ENCODE data around the gene TNS2. TPM values are rescaled to one million over a fixed set of nuclear protein-coding genes. Genes with fewer than 3 reads are reported as not detected.
A peak's percentile ranks its signal among the peaks of the same experiment; 100 is the strongest.

The TNS2 gene
- total and polyA plus RNA-seq, 2 of the 13 experiments (the other 11 are each of a cell fraction or from before 2014, with no cell fraction given): 8.9 to 20.4 TPM

DNA sequence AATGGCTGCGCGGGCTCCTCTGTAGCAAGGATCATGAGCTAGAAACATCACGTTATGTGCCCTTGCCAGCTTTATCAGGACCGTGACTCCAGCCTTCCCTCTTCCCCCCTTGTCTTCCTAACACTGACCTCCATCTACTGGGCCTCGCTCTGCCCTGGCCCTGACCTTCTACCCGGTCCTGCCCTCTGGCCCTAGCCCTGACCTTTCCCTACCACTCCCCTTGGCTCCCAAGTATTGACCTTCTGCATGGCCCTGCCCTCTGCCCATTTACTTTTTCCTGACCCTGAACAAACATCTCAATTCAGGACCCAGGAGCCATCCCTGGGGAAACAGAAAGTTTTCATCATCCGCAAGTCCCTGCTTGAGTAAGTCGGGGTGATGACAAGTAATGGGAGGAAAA, 55.4 kb downstream of the TNS2 start (continued):
- TF ChIP-seq, protein P1, sequence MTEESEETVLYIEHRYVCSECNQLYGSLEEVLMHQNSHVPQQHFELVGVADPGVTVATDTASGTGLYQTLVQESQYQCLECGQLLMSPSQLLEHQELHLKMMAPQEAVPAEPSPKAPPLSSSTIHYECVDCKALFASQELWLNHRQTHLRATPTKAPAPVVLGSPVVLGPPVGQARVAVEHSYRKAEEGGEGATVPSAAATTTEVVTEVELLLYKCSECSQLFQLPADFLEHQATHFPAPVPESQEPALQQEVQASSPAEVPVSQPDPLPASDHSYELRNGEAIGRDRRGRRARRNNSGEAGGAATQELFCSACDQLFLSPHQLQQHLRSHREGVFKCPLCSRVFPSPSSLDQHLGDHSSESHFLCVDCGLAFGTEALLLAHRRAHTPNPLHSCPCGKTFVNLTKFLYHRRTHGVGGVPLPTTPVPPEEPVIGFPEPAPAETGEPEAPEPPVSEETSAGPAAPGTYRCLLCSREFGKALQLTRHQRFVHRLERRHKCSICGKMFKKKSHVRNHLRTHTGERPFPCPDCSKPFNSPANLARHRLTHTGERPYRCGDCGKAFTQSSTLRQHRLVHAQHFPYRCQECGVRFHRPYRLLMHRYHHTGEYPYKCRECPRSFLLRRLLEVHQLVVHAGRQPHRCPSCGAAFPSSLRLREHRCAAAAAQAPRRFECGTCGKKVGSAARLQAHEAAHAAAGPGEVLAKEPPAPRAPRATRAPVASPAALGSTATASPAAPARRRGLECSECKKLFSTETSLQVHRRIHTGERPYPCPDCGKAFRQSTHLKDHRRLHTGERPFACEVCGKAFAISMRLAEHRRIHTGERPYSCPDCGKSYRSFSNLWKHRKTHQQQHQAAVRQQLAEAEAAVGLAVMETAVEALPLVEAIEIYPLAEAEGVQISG (CRISPR knock-in tag; IDR thresholded peaks at IDR 0.05): peak; percentile 39; the same call in 1 of the 2 replicates
- TF ChIP-seq ZNF10 (CRISPR knock-in tag; IDR thresholded peaks at IDR 0.05; ENCODE audit: borderline replicate concordance, low read depth) (no peak), DNMT1 (CRISPR knock-in tag; IDR thresholded peaks at IDR 0.05) (no peak), ZFAT (CRISPR knock-in tag; conservative IDR thresholded peaks at IDR 0.05) (no peak), ZNF703 (CRISPR knock-in tag; IDR thresholded peaks at IDR 0.05; ENCODE audit: borderline replicate concordance) (no peak), CCAR2 (optimal IDR thresholded peaks at IDR 0.05; ENCODE audit: low read depth, low read length) (no peak), DPF2 (CRISPR knock-in tag; IDR thresholded peaks at IDR 0.05; ENCODE audit: borderline replicate concordance, low read depth) (0 out of 2 replicates have a peak, but pooled peaks have one; percentile 31), NFKB2 (CRISPR knock-in tag; IDR thresholded peaks at IDR 0.05; ENCODE audit: borderline replicate concordance) (no peak), HOXA3 (CRISPR knock-in tag; IDR thresholded peaks at IDR 0.05) (peak; percentile 26; the same call in 1 of the 2 replicates), IKZF4 (CRISPR knock-in tag; IDR thresholded peaks at IDR 0.05; ENCODE audit: borderline replicate concordance, low read depth, not compliant biosample characterization) (no peak), ZNF251 (CRISPR knock-in tag; IDR thresholded peaks at IDR 0.05) (no peak), NBN (conservative IDR thresholded peaks at IDR 0.05) (no peak), ZNF614 (CRISPR knock-in tag; IDR thresholded peaks at IDR 0.05; ENCODE audit: borderline replicate concordance) (no peak), ATF1 (CRISPR knock-in tag; IDR thresholded peaks at IDR 0.05) (no peak), ZBTB7A (CRISPR knock-in tag; IDR thresholded peaks at IDR 0.05) (no peak), ZNF160 (CRISPR knock-in tag; IDR thresholded peaks at IDR 0.05) (no peak), KAT2B (IDR thresholded peaks at IDR 0.05; ENCODE audit: borderline replicate concordance, low read depth, low read length) (no peak), MXI1 (IDR thresholded peaks at IDR 0.05; ENCODE audit: borderline replicate concordance, low read depth, low read length) (no peak), ARNT2 (CRISPR knock-in tag; IDR thresholded peaks at IDR 0.05; ENCODE audit: low read depth) (no peak)
- TF ChIP-seq, protein P2, sequence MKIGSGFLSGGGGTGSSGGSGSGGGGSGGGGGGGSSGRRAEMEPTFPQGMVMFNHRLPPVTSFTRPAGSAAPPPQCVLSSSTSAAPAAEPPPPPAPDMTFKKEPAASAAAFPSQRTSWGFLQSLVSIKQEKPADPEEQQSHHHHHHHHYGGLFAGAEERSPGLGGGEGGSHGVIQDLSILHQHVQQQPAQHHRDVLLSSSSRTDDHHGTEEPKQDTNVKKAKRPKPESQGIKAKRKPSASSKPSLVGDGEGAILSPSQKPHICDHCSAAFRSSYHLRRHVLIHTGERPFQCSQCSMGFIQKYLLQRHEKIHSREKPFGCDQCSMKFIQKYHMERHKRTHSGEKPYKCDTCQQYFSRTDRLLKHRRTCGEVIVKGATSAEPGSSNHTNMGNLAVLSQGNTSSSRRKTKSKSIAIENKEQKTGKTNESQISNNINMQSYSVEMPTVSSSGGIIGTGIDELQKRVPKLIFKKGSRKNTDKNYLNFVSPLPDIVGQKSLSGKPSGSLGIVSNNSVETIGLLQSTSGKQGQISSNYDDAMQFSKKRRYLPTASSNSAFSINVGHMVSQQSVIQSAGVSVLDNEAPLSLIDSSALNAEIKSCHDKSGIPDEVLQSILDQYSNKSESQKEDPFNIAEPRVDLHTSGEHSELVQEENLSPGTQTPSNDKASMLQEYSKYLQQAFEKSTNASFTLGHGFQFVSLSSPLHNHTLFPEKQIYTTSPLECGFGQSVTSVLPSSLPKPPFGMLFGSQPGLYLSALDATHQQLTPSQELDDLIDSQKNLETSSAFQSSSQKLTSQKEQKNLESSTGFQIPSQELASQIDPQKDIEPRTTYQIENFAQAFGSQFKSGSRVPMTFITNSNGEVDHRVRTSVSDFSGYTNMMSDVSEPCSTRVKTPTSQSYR (CRISPR knock-in tag; IDR thresholded peaks at IDR 0.05; ENCODE audit: borderline replicate concordance): no peak
- TF ChIP-seq, protein P3, sequence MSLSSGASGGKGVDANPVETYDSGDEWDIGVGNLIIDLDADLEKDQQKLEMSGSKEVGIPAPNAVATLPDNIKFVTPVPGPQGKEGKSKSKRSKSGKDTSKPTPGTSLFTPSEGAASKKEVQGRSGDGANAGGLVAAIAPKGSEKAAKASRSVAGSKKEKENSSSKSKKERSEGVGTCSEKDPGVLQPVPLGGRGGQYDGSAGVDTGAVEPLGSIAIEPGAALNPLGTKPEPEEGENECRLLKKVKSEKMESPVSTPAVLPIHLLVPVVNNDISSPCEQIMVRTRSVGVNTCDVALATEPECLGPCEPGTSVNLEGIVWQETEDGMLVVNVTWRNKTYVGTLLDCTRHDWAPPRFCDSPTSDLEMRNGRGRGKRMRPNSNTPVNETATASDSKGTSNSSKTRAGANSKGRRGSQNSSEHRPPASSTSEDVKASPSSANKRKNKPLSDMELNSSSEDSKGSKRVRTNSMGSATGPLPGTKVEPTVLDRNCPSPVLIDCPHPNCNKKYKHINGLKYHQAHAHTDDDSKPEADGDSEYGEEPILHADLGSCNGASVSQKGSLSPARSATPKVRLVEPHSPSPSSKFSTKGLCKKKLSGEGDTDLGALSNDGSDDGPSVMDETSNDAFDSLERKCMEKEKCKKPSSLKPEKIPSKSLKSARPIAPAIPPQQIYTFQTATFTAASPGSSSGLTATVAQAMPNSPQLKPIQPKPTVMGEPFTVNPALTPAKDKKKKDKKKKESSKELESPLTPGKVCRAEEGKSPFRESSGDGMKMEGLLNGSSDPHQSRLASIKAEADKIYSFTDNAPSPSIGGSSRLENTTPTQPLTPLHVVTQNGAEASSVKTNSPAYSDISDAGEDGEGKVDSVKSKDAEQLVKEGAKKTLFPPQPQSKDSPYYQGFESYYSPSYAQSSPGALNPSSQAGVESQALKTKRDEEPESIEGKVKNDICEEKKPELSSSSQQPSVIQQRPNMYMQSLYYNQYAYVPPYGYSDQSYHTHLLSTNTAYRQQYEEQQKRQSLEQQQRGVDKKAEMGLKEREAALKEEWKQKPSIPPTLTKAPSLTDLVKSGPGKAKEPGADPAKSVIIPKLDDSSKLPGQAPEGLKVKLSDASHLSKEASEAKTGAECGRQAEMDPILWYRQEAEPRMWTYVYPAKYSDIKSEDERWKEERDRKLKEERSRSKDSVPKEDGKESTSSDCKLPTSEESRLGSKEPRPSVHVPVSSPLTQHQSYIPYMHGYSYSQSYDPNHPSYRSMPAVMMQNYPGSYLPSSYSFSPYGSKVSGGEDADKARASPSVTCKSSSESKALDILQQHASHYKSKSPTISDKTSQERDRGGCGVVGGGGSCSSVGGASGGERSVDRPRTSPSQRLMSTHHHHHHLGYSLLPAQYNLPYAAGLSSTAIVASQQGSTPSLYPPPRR (CRISPR knock-in tag; IDR thresholded peaks at IDR 0.05; ENCODE audit: borderline replicate concordance): peak; percentile 59; the same call in 1 of the 2 replicates

Measured in HepG2 (cell line).